ENCODE results near the gene DIO2.

DIO2 gene

GRCh38 chr14:80167793-80168448 is 43.4 kb downstream of the DIO2 start:
- no peak for DNase-seq

GRCh38 chr14:80164991-80165721 is 46.1 kb downstream of the DIO2 start:
- no peak for DNase-seq

GRCh38 chr14:80152763-80153162 is 58.5 kb downstream of the DIO2 start:
- DNase-seq, result no peak

GRCh38 chr14:80152166-80152565 is 59.1 kb downstream of the DIO2 start:
- no peak for DNase-seq

- DNase-seq, result no peak
These were observed 61.0 kb downstream of the DIO2 start for GRCh38 chr14:80150301-80150700.

Measured in CD4-positive, alpha-beta T cell treated with Interleukin-21 for 1 hour (primary cell).